ENCODE results near the gene ERRFI1. TPM values are rescaled to one million over a fixed set of nuclear protein-coding genes. Genes with fewer than 3 reads are reported as not detected.

Gene ERRFI1
- total RNA-seq, 1 experiment from 2014 or later = 44.6 TPM

- no peak for TF ChIP-seq ZNF512 (CRISPR knock-in tag; IDR thresholded peaks at IDR 0.05; ENCODE audit: borderline replicate concordance)
- peak; percentile 79 for TF ChIP-seq GABPB1 (CRISPR knock-in tag; IDR thresholded peaks at IDR 0.05)
- no peak for TF ChIP-seq MLX (CRISPR knock-in tag; IDR thresholded peaks at IDR 0.05)
- no peak for TF ChIP-seq IRF1 (CRISPR knock-in tag; IDR thresholded peaks at IDR 0.05)
- TF ChIP-seq ZNF219 (CRISPR knock-in tag; IDR thresholded peaks at IDR 0.05; ENCODE audit: borderline replicate concordance) = no peak
- TF ChIP-seq, protein P1, sequence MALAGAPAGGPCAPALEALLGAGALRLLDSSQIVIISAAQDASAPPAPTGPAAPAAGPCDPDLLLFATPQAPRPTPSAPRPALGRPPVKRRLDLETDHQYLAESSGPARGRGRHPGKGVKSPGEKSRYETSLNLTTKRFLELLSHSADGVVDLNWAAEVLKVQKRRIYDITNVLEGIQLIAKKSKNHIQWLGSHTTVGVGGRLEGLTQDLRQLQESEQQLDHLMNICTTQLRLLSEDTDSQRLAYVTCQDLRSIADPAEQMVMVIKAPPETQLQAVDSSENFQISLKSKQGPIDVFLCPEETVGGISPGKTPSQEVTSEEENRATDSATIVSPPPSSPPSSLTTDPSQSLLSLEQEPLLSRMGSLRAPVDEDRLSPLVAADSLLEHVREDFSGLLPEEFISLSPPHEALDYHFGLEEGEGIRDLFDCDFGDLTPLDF (CRISPR knock-in tag; IDR thresholded peaks at IDR 0.05) = peak; percentile 70; the same call in 1 of the 2 replicates
- peak; percentile 77; the same call in 1 of the 2 replicates for TF ChIP-seq TEAD1 (CRISPR knock-in tag; IDR thresholded peaks at IDR 0.05)
- no peak for TF ChIP-seq GTF2I (CRISPR knock-in tag; conservative IDR thresholded peaks at IDR 0.05)
- TF ChIP-seq SMAD4 (CRISPR knock-in tag; IDR thresholded peaks at IDR 0.05) = peak; percentile 82
- no peak for TF ChIP-seq NFE2L1 (CRISPR knock-in tag; IDR thresholded peaks at IDR 0.05)
- TF ChIP-seq, protein P2, sequence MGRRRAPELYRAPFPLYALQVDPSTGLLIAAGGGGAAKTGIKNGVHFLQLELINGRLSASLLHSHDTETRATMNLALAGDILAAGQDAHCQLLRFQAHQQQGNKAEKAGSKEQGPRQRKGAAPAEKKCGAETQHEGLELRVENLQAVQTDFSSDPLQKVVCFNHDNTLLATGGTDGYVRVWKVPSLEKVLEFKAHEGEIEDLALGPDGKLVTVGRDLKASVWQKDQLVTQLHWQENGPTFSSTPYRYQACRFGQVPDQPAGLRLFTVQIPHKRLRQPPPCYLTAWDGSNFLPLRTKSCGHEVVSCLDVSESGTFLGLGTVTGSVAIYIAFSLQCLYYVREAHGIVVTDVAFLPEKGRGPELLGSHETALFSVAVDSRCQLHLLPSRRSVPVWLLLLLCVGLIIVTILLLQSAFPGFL (CRISPR knock-in tag; IDR thresholded peaks at IDR 0.05; ENCODE audit: borderline replicate concordance) = peak; percentile 57; the same call in 1 of the 2 replicates
- no peak for TF ChIP-seq ZNF263 (CRISPR knock-in tag; IDR thresholded peaks at IDR 0.05; ENCODE audit: low read depth)
- TF ChIP-seq, protein P3, sequence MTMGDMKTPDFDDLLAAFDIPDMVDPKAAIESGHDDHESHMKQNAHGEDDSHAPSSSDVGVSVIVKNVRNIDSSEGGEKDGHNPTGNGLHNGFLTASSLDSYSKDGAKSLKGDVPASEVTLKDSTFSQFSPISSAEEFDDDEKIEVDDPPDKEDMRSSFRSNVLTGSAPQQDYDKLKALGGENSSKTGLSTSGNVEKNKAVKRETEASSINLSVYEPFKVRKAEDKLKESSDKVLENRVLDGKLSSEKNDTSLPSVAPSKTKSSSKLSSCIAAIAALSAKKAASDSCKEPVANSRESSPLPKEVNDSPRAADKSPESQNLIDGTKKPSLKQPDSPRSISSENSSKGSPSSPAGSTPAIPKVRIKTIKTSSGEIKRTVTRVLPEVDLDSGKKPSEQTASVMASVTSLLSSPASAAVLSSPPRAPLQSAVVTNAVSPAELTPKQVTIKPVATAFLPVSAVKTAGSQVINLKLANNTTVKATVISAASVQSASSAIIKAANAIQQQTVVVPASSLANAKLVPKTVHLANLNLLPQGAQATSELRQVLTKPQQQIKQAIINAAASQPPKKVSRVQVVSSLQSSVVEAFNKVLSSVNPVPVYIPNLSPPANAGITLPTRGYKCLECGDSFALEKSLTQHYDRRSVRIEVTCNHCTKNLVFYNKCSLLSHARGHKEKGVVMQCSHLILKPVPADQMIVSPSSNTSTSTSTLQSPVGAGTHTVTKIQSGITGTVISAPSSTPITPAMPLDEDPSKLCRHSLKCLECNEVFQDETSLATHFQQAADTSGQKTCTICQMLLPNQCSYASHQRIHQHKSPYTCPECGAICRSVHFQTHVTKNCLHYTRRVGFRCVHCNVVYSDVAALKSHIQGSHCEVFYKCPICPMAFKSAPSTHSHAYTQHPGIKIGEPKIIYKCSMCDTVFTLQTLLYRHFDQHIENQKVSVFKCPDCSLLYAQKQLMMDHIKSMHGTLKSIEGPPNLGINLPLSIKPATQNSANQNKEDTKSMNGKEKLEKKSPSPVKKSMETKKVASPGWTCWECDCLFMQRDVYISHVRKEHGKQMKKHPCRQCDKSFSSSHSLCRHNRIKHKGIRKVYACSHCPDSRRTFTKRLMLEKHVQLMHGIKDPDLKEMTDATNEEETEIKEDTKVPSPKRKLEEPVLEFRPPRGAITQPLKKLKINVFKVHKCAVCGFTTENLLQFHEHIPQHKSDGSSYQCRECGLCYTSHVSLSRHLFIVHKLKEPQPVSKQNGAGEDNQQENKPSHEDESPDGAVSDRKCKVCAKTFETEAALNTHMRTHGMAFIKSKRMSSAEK (CRISPR knock-in tag; IDR thresholded peaks at IDR 0.05; ENCODE audit: borderline replicate concordance) = no peak; the same call in 1 of the 2 replicates
- TF ChIP-seq ZNF671 (CRISPR knock-in tag; IDR thresholded peaks at IDR 0.05) = no peak
- 0 out of 2 replicates have a peak, but pooled peaks have one; percentile 43 for TF ChIP-seq ZNF317 (CRISPR knock-in tag; IDR thresholded peaks at IDR 0.05; ENCODE audit: borderline replicate concordance, low read depth)
- no peak; the same call in 1 of the 2 replicates for TF ChIP-seq FOXK1 (CRISPR knock-in tag; IDR thresholded peaks at IDR 0.05)
- TF ChIP-seq CBFB (CRISPR knock-in tag; IDR thresholded peaks at IDR 0.05; ENCODE audit: low read depth) = peak; percentile 64; the same call in 1 of the 2 replicates
- no peak for TF ChIP-seq SOX15 (CRISPR knock-in tag; IDR thresholded peaks at IDR 0.05)
- TF ChIP-seq NFYB (CRISPR knock-in tag; conservative IDR thresholded peaks at IDR 0.05; ENCODE audit: low read depth) = peak; percentile 85
- no peak for TF ChIP-seq IRF2 (CRISPR knock-in tag; IDR thresholded peaks at IDR 0.05; ENCODE audit: borderline replicate concordance, low read depth)
- peak; percentile 84 for TF ChIP-seq SP1 (CRISPR knock-in tag; conservative IDR thresholded peaks at IDR 0.05)
- TF ChIP-seq HMGXB4 (CRISPR knock-in tag; IDR thresholded peaks at IDR 0.05) = peak; percentile 73; the same call in 1 of the 2 replicates
- no peak for TF ChIP-seq ZNF416 (CRISPR knock-in tag; IDR thresholded peaks at IDR 0.05)
- 0 out of 2 replicates have a peak, but pooled peaks have one; percentile 12 for TF ChIP-seq NR2C2 (CRISPR knock-in tag; IDR thresholded peaks at IDR 0.05)
- peak; percentile 79 for TF ChIP-seq CREB1 (CRISPR knock-in tag; IDR thresholded peaks at IDR 0.05)
- TF ChIP-seq HMGA2 (CRISPR knock-in tag; IDR thresholded peaks at IDR 0.05) = no peak
- TF ChIP-seq TCF7 (CRISPR knock-in tag; IDR thresholded peaks at IDR 0.05; ENCODE audit: low read depth) = 0 out of 2 replicates have a peak, but pooled peaks have one; percentile 53
- peak; percentile 72; the same call in 1 of the 2 replicates for TF ChIP-seq RELA (CRISPR knock-in tag; IDR thresholded peaks at IDR 0.05; ENCODE audit: borderline replicate concordance)
These were observed at the start of gene ERRFI1 (continued) for GRCh38 chr1:8026153-8026975.

All from WTC11 (cell line).